ENCODE results near the gene PTPRF.

Gene PTPRF

DNA sequence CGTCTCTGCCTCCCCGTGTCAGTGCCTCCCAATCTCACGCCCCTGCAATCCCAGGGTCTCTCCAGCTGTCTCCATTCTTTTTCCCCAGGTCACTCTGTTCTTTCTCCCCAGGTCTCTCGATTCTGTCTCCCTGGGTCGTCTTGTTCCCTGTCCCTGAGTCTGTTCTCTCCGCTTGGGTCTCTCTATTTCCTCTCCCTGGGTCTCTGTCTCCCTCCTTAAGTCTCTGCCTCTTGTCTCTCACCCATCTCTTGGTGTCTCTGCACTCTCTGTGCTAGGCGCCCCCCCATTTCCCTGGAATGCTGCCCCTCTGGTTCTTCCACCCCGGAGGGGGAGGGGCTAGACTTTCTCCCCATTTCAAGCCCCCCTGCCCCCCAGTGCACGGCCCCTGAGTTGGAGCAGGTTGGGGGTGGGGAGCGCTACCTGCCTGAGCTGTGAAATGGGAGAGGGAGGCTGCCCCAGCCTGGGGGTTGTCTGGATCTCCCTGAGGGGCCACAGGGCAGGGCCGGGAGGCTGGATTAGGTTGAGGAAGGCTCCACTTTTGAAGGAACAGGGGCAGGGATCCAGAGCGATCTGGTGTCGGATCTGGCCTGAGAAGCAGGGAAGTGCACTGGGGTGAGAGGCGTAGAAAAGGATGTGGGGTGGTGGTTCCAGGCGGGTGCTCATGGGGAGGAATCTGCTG is 1.4 kb downstream of the PTPRF start:
- TF ChIP-seq CTCF (IDR thresholded peaks at IDR 0.05) (no peak), ZFX (IDR thresholded peaks at IDR 0.05; ENCODE audit: borderline replicate concordance) (no peak)
- H3K27ac ChIP-seq, result peak overlapping the region; percentile 78

GRCh38 chr1:43532716-43533115 is 2.0 kb downstream of the PTPRF start:
- TF ChIP-seq CTCF (IDR thresholded peaks at IDR 0.05), result no peak
- TF ChIP-seq ZFX (IDR thresholded peaks at IDR 0.05; ENCODE audit: borderline replicate concordance), result no peak
- peak overlapping the region; percentile 78 for H3K27ac ChIP-seq

- peak overlapping the region; percentile 78; the same call in 1 of the 2 replicates for H3K27ac ChIP-seq
- TF ChIP-seq CTCF (IDR thresholded peaks at IDR 0.05) (no peak), ZFX (IDR thresholded peaks at IDR 0.05; ENCODE audit: borderline replicate concordance) (no peak)
Observed at GRCh38 chr1:43533584-43533983, 2.9 kb downstream of the PTPRF start.

DNA sequence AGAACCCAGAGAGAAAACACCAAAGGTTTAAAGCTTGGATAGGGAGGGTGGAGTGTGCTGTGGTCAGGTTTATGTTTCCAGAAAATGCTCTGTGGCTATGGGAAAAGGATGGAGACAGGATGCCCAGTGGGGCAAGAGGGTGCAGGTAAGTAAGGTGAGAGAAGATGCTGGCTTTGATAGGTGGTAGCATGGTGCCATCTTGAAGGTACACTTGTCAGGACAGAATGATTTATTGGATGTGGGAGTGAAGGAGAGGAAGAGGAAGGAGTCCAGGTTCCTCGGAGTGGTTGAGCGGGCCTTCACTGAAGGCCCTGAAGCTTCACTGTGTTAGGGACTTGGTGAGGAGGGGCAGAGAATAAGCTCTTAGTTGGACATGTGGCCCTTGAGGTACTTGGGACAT is 3.6 kb downstream of the PTPRF start:
- peak overlapping the region; percentile 78; the same call in 1 of the 2 replicates for H3K27ac ChIP-seq
- no peak for TF ChIP-seq ZFX (IDR thresholded peaks at IDR 0.05; ENCODE audit: borderline replicate concordance)
- TF ChIP-seq CTCF (IDR thresholded peaks at IDR 0.05), result no peak

- TF ChIP-seq ZFX (IDR thresholded peaks at IDR 0.05; ENCODE audit: borderline replicate concordance), result no peak
- H3K27ac ChIP-seq, result peak overlapping the region; percentile 69
Observed at GRCh38 chr1:43536196-43536863, 5.6 kb downstream of the PTPRF start.

- TF ChIP-seq CTCF (IDR thresholded peaks at IDR 0.05), result no peak
- no peak for TF ChIP-seq ZFX (IDR thresholded peaks at IDR 0.05; ENCODE audit: borderline replicate concordance)
- peak overlapping the region; percentile 69 for H3K27ac ChIP-seq
Observed at GRCh38 chr1:43536864-43537358, 6.2 kb downstream of the PTPRF start.

GRCh38 chr1:43537423-43538142 is 6.9 kb downstream of the PTPRF start:
- TF ChIP-seq CTCF (IDR thresholded peaks at IDR 0.05), result no peak
- no peak for TF ChIP-seq ZFX (IDR thresholded peaks at IDR 0.05; ENCODE audit: borderline replicate concordance)
- H3K27ac ChIP-seq, result peak overlapping the region; percentile 69

All from 22Rv1 (cell line).